Putamen (tissue), 1 donor: Measurements from ENCODE around the gene ABHD4.
A peak's percentile ranks its signal among the peaks of the same experiment; 100 is the strongest.
"Not testable (repeated sequence)": the region's sequence is repeated elsewhere in the genome, so short reads cannot be mapped to it uniquely, and the experiment has no call there.

Source experiments
- DNase-seq: peaks from one replicate; pipeline ENCODE4 v3.0.0-alpha.2; 2016; ENCODE audit warnings: low spot score

The ABHD4 gene

GRCh38 chr14:22598099-22598895 lies at the start of gene ABHD4:
Gene ABHD4 (plus strand): TSS chr14:22598300. CDS start chr14:22598307, 7 bp downstream.
- peak; percentile 70 for DNase-seq

- no peak for DNase-seq
Measured at GRCh38 chr14:22549324-22549962, 48.7 kb upstream of the ABHD4 start.

- no peak for DNase-seq
Measured at GRCh38 chr14:22549981-22550673, 48.0 kb upstream of the ABHD4 start.

- DNase-seq = peak; percentile 78
Measured at GRCh38 chr14:22551605-22551997, 46.5 kb upstream of the ABHD4 start.

GRCh38 chr14:22552001-22552826 lies 45.9 kb upstream of the ABHD4 start:
- no peak for DNase-seq

GRCh38 chr14:22552827-22553076 lies 45.3 kb upstream of the ABHD4 start:
- no peak for DNase-seq

GRCh38 chr14:22553445-22553844 lies 44.7 kb upstream of the ABHD4 start:
- DNase-seq = no peak

GRCh38 chr14:22553861-22554497 lies 44.1 kb upstream of the ABHD4 start:
- not testable (repeated sequence) for DNase-seq

- no peak for DNase-seq
Measured at GRCh38 chr14:22554498-22555383, 43.4 kb upstream of the ABHD4 start.

GRCh38 chr14:22555384-22556011 lies 42.6 kb upstream of the ABHD4 start:
- DNase-seq = no peak

GRCh38 chr14:22556021-22556989 lies 41.8 kb upstream of the ABHD4 start:
- no peak for DNase-seq

- DNase-seq = peak; percentile 65
Measured at GRCh38 chr14:22556990-22557623, 41.0 kb upstream of the ABHD4 start.

- no peak for DNase-seq
Measured at GRCh38 chr14:22557846-22558220, 40.3 kb upstream of the ABHD4 start.

GRCh38 chr14:22558221-22558913 lies 39.7 kb upstream of the ABHD4 start:
- DNase-seq = no peak

GRCh38 chr14:22559041-22559440 lies 39.1 kb upstream of the ABHD4 start:
- DNase-seq = no peak

GRCh38 chr14:22560662-22561365 lies 37.3 kb upstream of the ABHD4 start:
- no peak for DNase-seq

- no peak for DNase-seq
Measured at GRCh38 chr14:22561366-22561660, 36.8 kb upstream of the ABHD4 start.
